ENCODE results near the gene SPAG9.

DNA sequence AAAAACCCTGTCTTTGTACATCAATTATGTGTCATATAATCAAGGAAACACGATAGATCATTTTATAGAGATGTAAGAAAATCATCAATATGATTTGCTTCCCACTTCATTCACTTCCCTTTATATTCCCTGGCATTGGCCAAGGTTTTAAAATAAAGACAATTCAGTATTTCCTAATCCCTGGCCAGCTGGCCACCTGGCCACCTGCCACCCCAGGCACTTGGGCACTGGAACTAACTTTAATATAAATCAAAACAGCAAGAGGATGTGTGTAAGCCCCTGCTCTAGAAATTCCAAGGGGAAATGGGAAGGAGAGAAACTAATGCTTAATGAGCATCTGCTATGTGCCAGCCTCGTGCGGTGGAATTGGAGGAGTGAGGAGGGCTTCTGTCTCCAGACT is 195.9 kb downstream of the SPAG9 start:
- no peak for TF ChIP-seq SP1 (IDR thresholded peaks at IDR 0.05)
- no peak for TF ChIP-seq FOXM1 (IDR thresholded peaks at IDR 0.05; ENCODE audit: borderline replicate concordance)
- TF ChIP-seq BHLHE40 (IDR thresholded peaks at IDR 0.05; ENCODE audit: borderline replicate concordance) = no peak
- TF ChIP-seq ARNT (IDR thresholded peaks at IDR 0.05) = no peak
- TF ChIP-seq FOXK2 (IDR thresholded peaks at IDR 0.05) = no peak
- TF ChIP-seq FOXA1 (IDR thresholded peaks at IDR 0.05) = no peak

Data from HEK293T (cell line).